IMR-90 (cell line): ENCODE results near the gene HNRNPL.

Source experiments
- CHD1 ChIP-seq: IDR thresholded peaks from 2 replicates; pipeline ENCODE4 v1.6.1; 2012; ENCODE audit warnings: low read depth, low read length, improper control_type of control experiment
- CTCF ChIP-seq: conservative IDR thresholded peaks from 2 replicates; pipeline ENCODE4 v1.5.1; 2012; ENCODE audit warnings: mild to moderate bottlenecking, low read depth, low read length, improper control_type of control experiment
- POLR2A ChIP-seq: IDR thresholded peaks from 2 replicates; pipeline ENCODE4 v1.6.1; 2012; ENCODE audit warnings: mild to moderate bottlenecking, low read depth, low read length
- SMC3 ChIP-seq: fragments of 150-350 bp; IDR thresholded peaks from 2 replicates; pipeline ENCODE4 v1.6.1; 2016; ENCODE audit warnings: low read depth, mild to moderate bottlenecking, antibody characterized with exemption, low read length, moderate library complexity

GRCh38 chr19:38793177-38793576, 56.6 kb downstream of the HNRNPL start:
- TF ChIP-seq CTCF (no peak), POLR2A (no peak), SMC3 (no peak), CHD1 (no peak)
